ENCODE results near the gene FGF9. TPM values are rescaled to one million over a fixed set of nuclear protein-coding genes. Genes with fewer than 3 reads are reported as not detected.

The FGF9 gene
- total RNA-seq, 2 experiments from 2014 or later: 0.19 TPM; not detected in 1

DNA sequence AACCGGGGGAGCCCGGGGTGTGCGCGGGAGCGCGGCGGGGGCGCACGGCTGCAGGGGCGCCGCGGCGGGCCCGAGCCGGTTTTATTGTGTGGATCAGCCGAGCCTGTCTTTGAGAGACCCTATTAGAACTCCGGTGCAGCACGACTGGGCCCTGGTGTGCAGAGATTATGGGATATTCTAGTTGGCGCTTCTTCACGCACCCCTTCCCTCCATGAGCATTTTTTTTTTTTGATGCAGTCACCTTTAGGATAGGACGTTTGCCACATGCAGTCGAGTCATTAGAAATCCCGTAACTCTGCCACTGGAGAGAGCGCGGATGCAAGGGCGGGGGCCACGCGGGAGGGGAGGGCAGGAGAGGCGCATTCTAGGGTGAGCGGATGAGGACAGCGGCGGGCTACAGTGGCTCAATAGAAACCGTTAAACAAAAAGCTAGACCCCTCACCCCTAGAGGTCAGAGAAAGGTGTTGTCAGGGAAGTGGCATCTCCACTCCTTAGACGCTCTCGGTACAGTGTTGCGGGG lies 3.7 kb downstream of the FGF9 start:
- Mint-ChIP-seq H3K27me3 (peaks cover 37% of the 10 kb centered on the region), H3K4me3 (peak overlapping the region; percentile 70), H3K27ac (no peak overlapping the region), H3K9me3 (ENCODE audit: low read depth) (no peaks in the 10 kb centered on the region), H3K36me3 (ENCODE audit: low read depth) (no peaks in the 10 kb centered on the region), H3K4me1 (peaks cover 32% of the 10 kb centered on the region)
- ATAC-seq: no peak
- POLR2A ChIA-PET: no interaction called here
- CTCF ChIA-PET: interaction anchor here (0.6 to 1.5 kb wide), 3 partner anchors 10 to 1455 kb away, joined by 3 to 4 read pairs (median 3); no protein-coding TSS in a partner anchor
- DNase-seq: peak; percentile 54
- intact Hi-C loops (cut with DNase I, micrococcal nuclease): loop anchor here (5.0 to 10.0 kb wide), 6 partner anchors 377 to 1900 kb away; partner anchors contain the start of genes CRYL1 (in 1 of the 2), IL17D (in 1 of the 2), TNFRSF19 (in 1 of the 2) and XPO4 (in 1 of the 2)

- Mint-ChIP-seq H3K27me3 (peaks cover 36% of the 10 kb centered on the region), H3K4me3 (peak overlapping the region; percentile 70), H3K36me3 (ENCODE audit: low read depth) (no peaks in the 10 kb centered on the region), H3K4me1 (peaks cover 29% of the 10 kb centered on the region), H3K27ac (no peak overlapping the region), H3K9me3 (ENCODE audit: low read depth) (no peaks in the 10 kb centered on the region)
- intact Hi-C loops (cut with DNase I, micrococcal nuclease): loop anchor here in 1 of 2 experiments (10.0 kb wide), 2 partner anchors 1151 to 1899 kb away; partner anchors contain the start of genes CRYL1 and TNFRSF19
- POLR2A ChIA-PET: no interaction called here
- ATAC-seq (peak; percentile 25), DNase-seq (peak; percentile 77)
- CTCF ChIA-PET: interaction anchor here (0.7 to 1.5 kb wide), 5 partner anchors 10 to 400 kb away, joined by 3 to 4 read pairs (median 3); no protein-coding TSS in a partner anchor
Observed at GRCh38 chr13:21675095-21675991, 4.5 kb downstream of the FGF9 start.

DNA sequence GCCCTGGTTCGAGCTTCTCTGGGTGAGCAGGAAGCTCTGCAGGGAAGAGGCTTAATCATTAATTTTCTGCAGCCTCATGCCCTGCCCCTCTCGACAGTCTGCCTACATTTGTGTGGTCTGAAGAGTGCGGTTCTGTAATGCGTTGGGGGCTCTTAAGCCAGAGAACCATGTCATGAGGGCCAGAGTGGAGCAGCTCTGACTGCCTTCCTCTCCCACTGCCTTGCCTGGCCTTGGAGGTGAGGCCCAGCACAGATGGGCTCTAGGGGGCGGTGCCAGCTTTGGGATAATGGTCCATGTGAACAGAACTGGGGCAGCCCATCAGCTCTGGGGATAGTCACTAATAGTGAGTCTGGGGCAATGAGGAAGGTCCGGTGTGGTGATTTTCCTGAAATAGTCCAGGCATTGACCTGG lies 5.7 kb downstream of the FGF9 start:
- Mint-ChIP-seq H3K36me3 (ENCODE audit: low read depth) (no peaks in the 10 kb centered on the region), H3K27ac (no peak overlapping the region), H3K9me3 (ENCODE audit: low read depth) (no peaks in the 10 kb centered on the region), H3K27me3 (peaks cover 34% of the 10 kb centered on the region), H3K4me1 (peaks cover 20% of the 10 kb centered on the region), H3K4me3 (no peak overlapping the region)
- CTCF ChIA-PET: interaction anchor here (1.4 to 2.1 kb wide), 2 partner anchors 9 to 19 kb away, joined by 3 to 4 read pairs; no protein-coding TSS in a partner anchor
- ATAC-seq (no peak), DNase-seq (peak; percentile 60)
- POLR2A ChIA-PET: no interaction called here
- intact Hi-C loops (cut with DNase I, micrococcal nuclease): loop anchor here in 1 of 2 experiments (10.0 kb wide), 2 partner anchors 1152 to 1898 kb away; partner anchors contain the start of genes CRYL1 and TNFRSF19

DNA sequence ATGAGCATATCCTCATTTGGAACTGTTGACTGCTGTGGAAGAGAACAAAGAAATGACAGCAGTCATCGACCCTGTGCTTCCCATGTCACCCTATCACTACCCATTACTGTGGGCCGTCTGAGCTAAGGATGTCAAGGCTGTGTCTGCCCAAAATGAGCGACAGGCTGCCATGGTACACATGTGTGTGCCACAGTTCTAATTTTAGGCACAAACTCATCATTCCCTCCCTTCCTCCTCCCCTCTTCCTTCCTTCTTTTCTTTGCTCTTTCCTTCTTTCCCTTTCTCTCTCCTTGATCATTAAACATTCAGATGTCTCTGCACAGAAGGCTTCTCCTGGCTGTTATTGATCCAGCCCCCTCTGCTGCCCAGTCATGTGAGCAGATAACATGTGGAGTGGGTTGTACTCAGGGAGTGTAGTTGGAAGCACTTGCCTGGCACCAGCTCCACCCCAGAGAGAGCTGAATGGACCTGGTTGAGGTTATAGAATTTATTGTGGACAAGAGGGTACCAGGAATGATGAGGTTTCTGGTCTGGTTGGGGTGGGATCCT lies 6.3 kb downstream of the FGF9 start:
- ATAC-seq: no peak
- H3K36me3 Mint-ChIP-seq (ENCODE audit: low read depth): no peaks in the 10 kb centered on the region
- ChIA-PET CTCF (interaction anchor here (1.4 to 2.1 kb wide), 3 partner anchors 8 to 40 kb away, joined by 3 to 6 read pairs (median 4); no protein-coding TSS in a partner anchor), POLR2A (no interaction called here)
- no peak for DNase-seq
- intact Hi-C loops (cut with DNase I, micrococcal nuclease): loop anchor here in 1 of 2 experiments (10.0 kb wide), 2 partner anchors 1152 to 1898 kb away; partner anchors contain the start of genes CRYL1 and TNFRSF19
- no peaks in the 10 kb centered on the region for H3K9me3 Mint-ChIP-seq (ENCODE audit: low read depth)
- no peak overlapping the region for H3K4me3 Mint-ChIP-seq
- H3K4me1 Mint-ChIP-seq: peaks cover 20% of the 10 kb centered on the region
- H3K27me3 Mint-ChIP-seq: peaks cover 34% of the 10 kb centered on the region
- H3K27ac Mint-ChIP-seq: no peak overlapping the region

DNA sequence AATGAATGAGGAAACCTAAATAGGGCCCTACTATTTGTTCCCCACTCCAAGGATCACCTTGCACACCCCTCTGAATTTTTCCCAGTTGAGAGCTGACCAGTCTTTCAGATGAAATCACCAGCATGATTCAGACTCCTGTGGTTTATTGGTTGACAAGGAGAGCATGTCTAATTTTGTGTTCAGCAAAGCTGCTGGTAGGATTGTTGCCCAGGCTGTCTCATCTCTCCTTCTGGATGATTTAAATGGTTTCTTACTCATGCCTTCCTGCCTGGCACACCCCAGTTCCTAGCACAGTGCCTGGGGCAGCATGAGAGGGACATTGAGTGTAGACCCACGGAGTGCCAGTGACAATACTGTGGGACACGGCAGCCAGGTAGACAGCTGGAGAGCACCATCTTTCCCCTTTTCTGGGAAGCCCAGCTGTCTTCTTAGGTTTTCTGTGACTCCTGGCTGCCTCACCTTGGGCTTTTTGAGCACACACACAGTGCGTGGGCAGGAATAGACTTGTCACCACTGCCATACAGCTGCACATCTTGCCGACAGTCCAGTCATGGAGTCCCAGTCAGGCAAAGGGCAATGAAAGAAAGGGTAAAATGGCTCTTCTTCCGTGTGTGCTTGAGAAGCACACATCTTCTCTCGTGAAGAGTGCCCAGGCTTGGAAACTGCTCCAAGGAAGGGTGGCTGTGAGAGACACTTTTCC lies 12.3 kb downstream of the FGF9 start:
- DNase-seq (no peak), ATAC-seq (peak; percentile 27)
- H3K27me3 Mint-ChIP-seq: peaks cover 11% of the 10 kb centered on the region
- H3K27ac Mint-ChIP-seq: no peak overlapping the region
- peaks cover 10% of the 10 kb centered on the region for H3K4me1 Mint-ChIP-seq
- ChIA-PET CTCF (no interaction called here), POLR2A (no interaction called here)
- H3K36me3 Mint-ChIP-seq (ENCODE audit: low read depth): no peaks in the 10 kb centered on the region
- H3K9me3 Mint-ChIP-seq (ENCODE audit: low read depth): no peaks in the 10 kb centered on the region
- intact Hi-C loops (cut with DNase I, micrococcal nuclease): no loop called here
- no peak overlapping the region for H3K4me3 Mint-ChIP-seq

- Mint-ChIP-seq H3K27me3 (peaks cover 11% of the 10 kb centered on the region), H3K9me3 (ENCODE audit: low read depth) (no peaks in the 10 kb centered on the region), H3K4me3 (no peak overlapping the region), H3K36me3 (ENCODE audit: low read depth) (no peaks in the 10 kb centered on the region), H3K4me1 (peaks cover 10% of the 10 kb centered on the region), H3K27ac (no peak overlapping the region)
- DNase-seq (no peak), ATAC-seq (no peak)
- ChIA-PET CTCF (no interaction called here), POLR2A (no interaction called here)
- intact Hi-C loops (cut with DNase I, micrococcal nuclease): no loop called here
Observed at GRCh38 chr13:21684576-21684975, 13.7 kb downstream of the FGF9 start.

DNA sequence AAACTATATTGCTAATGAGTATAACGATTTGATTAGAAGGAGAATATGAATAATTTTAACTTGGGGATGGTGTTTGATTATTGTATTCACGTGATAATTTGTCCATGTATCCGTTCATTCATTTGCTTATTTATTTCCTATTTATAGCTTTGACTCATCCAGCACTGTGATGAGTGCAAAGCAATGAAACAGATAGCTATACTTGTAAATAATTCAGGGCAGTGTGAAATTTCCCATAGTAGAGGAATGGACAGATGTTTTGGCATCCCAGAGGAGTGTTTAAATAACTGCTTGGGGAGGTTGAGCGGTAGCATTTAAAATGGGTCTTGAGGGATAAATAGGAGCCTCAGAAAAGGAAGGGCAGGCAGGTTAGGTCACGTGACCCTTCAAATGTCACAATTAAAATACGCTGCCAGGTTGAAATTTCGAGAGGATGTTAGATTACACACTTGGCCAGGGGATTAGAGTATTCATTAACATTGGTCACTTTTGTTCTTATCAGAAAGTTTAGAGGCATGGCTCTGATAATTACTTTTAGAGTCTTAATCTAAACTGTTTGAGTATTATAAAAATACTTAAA lies 14.7 kb downstream of the FGF9 start:
- ChIA-PET CTCF (interaction anchor here (1.3 kb wide), 1 partner anchor 9 kb away, joined by 3 read pairs; no protein-coding TSS in a partner anchor), POLR2A (no interaction called here)
- H3K4me3 Mint-ChIP-seq: no peak overlapping the region
- intact Hi-C loops (cut with DNase I, micrococcal nuclease): loop anchor here in 1 of 2 experiments (2.0 kb wide), 1 partner anchor 15 kb away; the partner anchor contains the start of gene FGF9
- DNase-seq (no peak), ATAC-seq (no peak)
- no peaks in the 10 kb centered on the region for H3K9me3 Mint-ChIP-seq (ENCODE audit: low read depth)
- H3K4me1 Mint-ChIP-seq: peaks cover 10% of the 10 kb centered on the region
- H3K27me3 Mint-ChIP-seq: peaks cover 17% of the 10 kb centered on the region
- no peaks in the 10 kb centered on the region for H3K36me3 Mint-ChIP-seq (ENCODE audit: low read depth)
- H3K27ac Mint-ChIP-seq: no peak overlapping the region

DNA sequence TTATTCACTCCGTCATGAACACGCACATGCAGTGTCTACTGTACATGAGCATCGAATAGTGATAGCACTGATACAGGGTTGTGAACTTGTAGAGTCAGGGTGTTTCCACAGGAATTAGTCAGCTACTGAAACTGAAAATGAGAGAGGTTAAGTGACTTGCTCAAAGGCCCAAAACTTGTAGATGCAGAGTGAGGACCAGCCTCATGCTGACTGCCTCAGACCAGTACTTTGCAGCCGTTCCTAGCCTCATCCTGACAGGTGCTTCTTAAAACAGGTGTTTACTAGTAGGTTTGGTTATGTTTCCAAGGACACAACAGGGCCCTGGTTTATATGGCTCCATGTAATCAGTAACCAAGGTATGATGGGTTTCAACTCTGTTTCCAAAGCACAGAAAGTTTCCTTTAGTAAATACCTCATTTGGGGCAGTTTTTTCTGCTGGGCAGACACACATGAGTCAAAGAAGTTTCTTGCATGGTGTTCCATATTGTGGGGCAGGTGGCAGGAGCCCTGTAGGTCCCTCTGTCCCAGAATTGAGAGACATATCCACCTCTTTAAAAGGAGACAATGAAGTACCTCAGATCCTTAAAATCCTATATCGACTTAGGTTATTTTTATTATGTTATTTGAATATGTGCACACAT lies 16.0 kb downstream of the FGF9 start:
- H3K4me1 Mint-ChIP-seq: peaks cover 10% of the 10 kb centered on the region
- DNase-seq (peak; percentile 57), ATAC-seq (peak; percentile 97)
- H3K27ac Mint-ChIP-seq: no peak overlapping the region
- no peaks in the 10 kb centered on the region for H3K36me3 Mint-ChIP-seq (ENCODE audit: low read depth)
- peaks cover 16% of the 10 kb centered on the region for H3K27me3 Mint-ChIP-seq
- H3K4me3 Mint-ChIP-seq: no peak overlapping the region
- H3K9me3 Mint-ChIP-seq (ENCODE audit: low read depth): no peaks in the 10 kb centered on the region
- intact Hi-C loops (cut with DNase I, micrococcal nuclease): loop anchor here in 1 of 2 experiments (2.0 kb wide), 1 partner anchor 16 kb away; the partner anchor contains the start of gene FGF9
- ChIA-PET POLR2A (no interaction called here), CTCF (interaction anchor here (0.6 kb wide), 1 partner anchor 14 kb away, joined by 4 read pairs; no protein-coding TSS in a partner anchor)

- H3K27ac Mint-ChIP-seq: no peak overlapping the region
- H3K4me3 Mint-ChIP-seq: no peak overlapping the region
- ChIA-PET POLR2A (no interaction called here), CTCF (no interaction called here)
- no peaks in the 10 kb centered on the region for H3K9me3 Mint-ChIP-seq (ENCODE audit: low read depth)
- no peak for ATAC-seq
- no peaks in the 10 kb centered on the region for H3K36me3 Mint-ChIP-seq (ENCODE audit: low read depth)
- no peak for DNase-seq
- intact Hi-C loops (cut with DNase I, micrococcal nuclease): no loop called here
- H3K4me1 Mint-ChIP-seq: peaks cover 10% of the 10 kb centered on the region
- H3K27me3 Mint-ChIP-seq: peaks cover 19% of the 10 kb centered on the region
Observed at GRCh38 chr13:21688056-21688455, 17.2 kb downstream of the FGF9 start.

DNA sequence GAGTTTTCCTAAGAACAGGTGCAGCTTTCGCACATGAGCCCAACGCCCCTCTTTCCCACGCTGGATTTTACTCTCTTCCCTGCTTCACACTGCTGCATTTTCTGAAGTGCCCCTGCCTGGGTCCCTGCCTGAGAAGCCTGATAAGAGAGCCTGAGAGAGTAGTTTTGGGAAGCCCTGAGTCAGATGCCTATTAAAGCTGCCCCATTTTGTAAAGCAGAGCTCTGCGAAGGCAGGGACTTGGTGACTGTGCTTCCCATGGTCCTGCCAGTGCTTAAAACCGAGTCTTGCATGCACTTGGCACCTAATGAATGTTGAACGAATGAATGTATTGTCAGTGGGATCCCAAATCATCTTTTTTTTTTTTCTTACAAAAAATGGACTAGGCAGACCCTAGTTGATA lies 18.2 kb downstream of the FGF9 start:
- Mint-ChIP-seq H3K27ac (no peak overlapping the region), H3K9me3 (ENCODE audit: low read depth) (no peaks in the 10 kb centered on the region), H3K4me1 (peaks cover 10% of the 10 kb centered on the region), H3K27me3 (peaks cover 19% of the 10 kb centered on the region), H3K36me3 (ENCODE audit: low read depth) (no peaks in the 10 kb centered on the region), H3K4me3 (no peak overlapping the region)
- no peak for DNase-seq
- ChIA-PET CTCF (interaction anchor here (0.6 kb wide), 1 partner anchor 36 kb away, joined by 3 read pairs; no protein-coding TSS in a partner anchor), POLR2A (no interaction called here)
- intact Hi-C loops (cut with DNase I, micrococcal nuclease): no loop called here
- no peak for ATAC-seq

All from activated CD4-positive, alpha-beta T cell treated with anti-CD3 and anti-CD28 coated beads for 36 hours (primary cell).